Fibroblast of skin of left biceps (primary cell): ENCODE results near the gene PEX11G.

Source experiments
- DNase-seq, 2 experiments: peaks; one replicate each; pipeline ENCODE4 v3.0.0-alpha.2; 2013; ENCODE audit warnings: low read depth in 2 of 2

PEX11G gene

DNA sequence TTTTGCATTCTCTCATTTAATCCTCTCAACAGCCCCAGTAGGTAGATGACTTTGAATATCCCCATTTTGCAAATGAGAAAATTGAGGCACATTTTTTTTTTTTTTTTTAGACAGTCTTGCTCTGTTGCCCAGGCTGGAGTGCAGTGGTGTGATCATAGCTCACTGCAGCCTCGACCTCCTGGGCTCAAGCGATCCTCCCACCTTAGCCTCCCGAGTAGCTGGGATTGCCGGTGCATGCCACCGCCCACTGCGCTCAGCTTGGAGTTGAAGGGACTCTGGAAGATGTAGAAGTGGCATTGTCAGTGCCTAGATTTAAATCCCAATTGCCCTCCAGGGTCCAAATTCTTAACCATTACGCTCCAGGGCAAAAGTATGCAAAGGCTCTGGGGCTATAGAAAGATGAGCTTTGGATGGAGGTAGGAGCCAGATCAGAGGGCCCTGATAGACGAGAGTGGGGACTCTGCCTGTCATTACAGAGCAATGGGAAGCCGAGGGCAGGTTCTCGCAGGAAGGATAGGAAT lies 32.8 kb upstream of the PEX11G start:
- DNase-seq, result no peak

DNA sequence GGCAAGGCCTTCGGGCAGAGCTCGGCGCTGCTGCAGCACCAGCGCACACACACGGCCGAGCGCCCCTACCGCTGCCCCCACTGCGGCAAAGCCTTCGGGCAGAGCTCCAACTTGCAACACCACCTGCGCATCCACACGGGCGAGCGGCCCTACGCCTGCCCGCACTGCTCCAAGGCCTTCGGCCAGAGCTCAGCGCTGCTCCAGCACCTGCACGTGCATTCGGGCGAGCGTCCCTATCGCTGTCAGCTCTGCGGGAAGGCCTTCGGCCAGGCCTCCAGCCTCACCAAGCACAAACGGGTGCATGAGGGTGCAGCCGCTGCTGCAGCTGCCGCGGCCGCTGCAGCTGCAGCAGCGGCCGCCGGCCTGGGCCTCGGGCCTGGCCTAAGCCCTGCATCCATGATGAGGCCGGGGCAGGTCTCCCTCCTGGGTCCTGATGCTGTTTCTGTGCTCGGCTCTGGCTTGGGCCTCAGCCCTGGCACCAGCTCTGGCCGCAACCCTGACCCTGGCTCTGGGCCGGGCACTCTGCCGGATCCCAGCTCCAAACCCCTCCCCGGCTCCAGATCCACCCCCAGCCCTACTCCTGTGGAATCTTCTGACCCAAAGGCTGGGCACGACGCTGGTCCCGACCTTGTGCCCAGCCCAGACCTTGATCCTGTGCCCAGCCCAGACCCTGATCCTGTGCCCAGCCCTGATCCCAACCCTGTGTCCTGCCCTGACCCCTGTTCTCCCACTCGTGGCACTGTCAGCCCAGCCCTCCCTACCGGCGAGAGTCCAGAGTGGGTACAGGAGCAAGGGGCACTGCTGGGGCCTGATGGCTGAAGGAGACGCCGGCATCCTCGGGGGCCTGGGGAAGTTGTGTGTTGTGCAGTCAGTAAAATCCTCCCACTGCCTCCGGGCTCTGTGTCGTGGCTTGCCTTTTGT lies 31.6 kb upstream of the PEX11G start:
- no peak for DNase-seq

DNA sequence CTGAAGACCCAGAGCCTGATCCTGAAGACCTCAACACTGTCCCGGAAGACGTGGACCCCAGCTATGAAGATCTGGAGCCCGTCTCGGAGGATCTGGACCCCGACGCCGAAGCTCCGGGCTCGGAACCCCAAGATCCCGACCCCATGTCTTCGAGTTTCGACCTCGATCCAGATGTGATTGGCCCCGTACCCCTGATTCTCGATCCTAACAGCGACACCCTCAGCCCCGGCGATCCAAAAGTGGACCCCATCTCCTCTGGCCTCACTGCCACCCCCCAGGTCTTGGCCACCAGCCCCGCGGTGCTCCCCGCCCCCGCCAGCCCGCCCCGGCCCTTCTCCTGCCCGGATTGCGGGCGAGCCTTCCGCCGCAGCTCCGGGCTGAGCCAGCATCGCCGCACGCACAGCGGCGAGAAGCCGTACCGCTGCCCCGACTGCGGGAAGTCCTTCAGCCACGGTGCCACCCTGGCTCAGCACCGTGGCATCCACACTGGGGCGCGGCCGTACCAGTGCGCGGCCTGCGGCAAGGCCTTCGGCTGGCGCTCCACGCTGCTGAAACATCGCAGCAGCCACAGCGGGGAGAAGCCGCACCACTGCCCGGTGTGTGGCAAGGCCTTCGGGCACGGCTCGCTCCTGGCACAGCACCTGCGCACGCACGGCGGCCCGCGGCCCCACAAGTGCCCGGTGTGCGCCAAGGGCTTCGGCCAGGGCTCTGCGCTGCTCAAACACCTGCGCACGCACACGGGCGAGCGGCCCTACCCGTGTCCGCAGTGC lies 30.7 kb upstream of the PEX11G start:
- DNase-seq, result no peak

DNA sequence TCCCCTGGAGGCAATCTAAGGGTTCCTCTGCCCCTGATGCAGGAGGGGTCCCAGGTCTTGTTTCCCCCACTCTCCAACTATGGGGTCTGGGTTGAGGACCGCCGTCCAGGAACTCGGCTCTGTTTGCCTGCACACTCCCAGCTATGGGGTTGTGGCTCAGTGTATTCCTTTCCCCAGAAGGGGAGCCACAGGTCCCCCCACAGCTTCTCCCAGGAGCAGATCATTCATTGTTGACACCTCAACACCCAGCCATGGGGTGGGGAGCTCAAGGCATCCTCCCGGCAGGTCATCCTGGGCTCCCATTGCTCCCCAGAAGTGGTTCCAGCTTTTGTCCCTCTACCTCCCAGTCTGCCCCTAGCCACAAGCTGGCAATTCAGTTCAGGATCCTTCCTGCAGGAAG lies 28.0 kb upstream of the PEX11G start:
- DNase-seq, result no peak

DNA sequence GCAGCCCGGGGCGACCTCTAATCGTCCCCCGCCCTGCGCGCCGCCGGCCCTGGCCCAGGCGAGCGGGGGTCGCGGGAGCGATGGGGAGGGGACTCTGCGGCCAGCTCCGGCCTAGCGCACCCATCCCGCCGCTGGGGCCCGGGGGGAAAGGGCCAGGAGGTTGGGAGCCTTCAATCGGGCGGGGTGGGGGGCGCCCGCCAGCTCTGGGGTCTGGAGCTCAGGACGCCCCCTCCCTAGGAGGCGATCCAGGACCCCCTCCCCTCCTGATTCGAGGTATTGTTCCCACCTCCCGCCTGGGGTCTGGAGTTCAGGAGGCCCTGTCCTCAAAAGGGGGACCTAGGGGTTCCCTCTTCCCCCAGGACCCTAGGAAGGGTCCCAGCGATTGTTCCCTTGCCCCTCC lies 27.5 kb upstream of the PEX11G start:
- DNase-seq, result no peak

DNA sequence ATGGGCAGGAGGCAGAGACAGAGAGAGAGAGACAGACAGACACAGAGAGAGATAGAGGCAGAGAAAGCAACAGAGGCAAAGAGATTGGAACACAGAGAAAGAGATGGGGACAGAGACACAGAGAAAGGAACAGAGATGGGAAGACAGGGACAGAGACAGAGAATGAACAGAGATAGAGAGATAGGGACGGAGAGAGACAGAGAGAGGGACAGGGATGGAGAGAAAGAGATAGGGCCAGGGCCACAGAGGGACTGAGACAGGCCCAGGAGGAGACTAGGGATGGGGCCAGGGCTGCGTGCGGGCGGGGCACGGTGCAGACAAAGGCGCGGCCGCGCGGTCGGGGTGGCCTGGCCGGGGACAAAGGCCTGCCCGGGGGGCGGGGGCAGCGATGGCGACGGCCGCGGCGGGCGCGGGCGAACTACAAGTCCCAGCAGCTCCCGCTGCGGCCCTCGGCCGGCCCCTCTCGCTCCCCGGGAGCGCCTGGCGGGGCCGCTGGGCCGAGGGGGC lies 26.9 kb upstream of the PEX11G start, which contains the start of gene ZNF358:
ZNF358 (plus strand) TSS at position 459 of the 507 bp plus-strand sequence. CDS start 3,140 bp downstream, outside the sequence.
- no peak for DNase-seq

DNA sequence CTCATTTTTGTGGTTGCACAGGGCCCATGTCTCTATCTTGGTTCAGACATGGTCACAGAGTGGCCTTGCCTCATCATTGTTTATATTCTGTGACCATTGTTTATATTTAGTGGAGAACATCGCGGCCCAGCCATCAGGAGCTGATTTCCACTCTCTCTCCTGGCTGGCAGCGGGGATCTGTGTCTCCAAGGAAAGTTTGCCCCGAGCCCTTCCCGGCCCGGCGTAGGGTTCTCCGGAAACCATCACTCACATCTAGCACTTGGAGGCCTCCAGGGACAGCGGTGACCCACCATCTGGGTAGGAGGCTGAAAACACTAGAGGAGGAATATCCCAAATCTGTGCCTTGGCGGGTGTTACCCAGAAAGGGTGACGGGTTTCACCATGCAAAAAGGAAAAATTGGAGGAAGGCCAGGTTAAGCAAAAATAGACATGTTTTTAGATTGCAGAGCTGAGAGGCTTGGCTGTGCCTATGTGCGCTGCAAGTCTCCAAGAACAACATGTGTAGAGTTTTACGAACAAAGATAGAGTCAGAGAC lies 26.3 kb upstream of the PEX11G start:
- DNase-seq, result no peak

DNA sequence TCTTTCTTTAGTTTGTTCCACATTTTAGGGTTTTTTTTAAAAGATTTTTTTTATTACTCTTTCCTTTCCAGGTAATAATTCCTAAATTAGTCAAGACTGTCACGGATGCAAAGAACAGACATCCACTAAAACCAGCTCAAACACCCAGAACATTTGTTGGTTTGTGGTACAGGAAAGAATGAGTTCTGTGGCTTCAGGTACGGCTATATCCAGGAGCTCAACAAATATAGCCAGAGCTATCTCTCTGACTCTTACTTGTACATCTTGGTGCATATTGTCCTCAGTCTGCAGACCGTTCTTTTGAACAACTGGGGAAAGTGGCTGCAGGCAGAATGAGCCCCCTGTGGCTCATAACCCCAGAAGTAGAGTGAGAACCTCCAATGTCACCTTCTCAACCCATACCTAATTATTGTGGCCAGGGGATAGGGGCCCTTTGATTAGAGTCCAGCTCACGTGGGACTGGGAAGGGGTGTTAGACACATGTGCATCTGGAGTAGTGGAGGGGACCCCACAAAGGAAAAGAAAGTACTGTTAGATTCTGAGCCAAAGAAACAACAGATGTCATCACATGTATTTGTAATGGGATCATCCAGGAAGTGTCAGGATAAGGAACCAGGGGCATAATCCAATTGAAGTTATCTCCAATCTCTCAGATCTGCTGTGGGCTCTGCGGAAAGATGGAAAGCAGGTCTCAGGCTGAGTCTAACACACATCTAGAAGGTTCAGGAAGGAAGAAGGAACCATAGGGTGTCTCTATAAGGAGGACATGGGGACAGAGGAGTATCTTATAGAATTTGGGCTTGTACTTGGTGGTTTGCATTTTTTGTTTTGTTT lies 25.2 kb upstream of the PEX11G start:
- no peak for DNase-seq

DNA sequence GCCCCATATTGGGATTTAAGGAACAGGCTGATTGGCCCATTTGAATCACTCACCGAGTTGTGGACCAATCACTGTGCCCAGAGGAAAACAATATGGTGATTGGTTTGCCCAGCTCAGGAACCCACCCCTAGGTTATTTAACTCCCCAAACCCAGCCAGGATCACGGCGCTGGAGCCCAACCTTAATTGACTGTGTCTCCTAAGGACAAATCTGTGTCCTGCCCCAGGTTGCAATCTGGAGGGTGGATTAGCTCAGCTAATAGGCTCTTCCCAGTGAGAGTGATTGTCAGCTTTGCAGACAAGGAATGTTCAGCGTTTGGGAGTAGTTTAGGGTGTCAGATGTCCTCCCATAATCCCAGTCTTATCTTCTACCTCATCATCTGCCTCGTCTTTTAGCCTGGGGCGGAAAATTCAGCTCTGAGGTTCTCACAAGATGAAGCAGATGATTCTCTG lies 23.6 kb upstream of the PEX11G start:
- no peak for DNase-seq

DNA sequence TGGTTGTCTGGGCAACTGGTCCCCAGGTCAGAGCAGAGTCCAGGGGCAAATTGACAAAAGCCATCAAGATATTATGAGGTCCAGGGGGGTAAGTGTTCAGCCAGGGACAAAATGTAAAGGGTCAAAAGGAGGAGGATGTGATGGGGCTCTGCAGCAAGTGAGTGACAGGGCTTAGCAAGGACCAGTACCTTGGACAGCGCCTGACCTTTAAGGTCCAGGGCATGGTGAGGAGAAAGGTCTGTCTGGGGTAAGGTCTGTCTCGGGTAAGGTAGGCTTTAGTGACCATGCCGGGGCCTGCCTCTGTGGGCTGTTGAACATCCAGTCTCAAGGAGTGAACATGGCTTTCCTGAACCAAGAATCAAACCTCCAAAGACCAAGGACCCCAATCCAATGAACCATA lies 20.8 kb upstream of the PEX11G start:
- DNase-seq, result no peak

DNA sequence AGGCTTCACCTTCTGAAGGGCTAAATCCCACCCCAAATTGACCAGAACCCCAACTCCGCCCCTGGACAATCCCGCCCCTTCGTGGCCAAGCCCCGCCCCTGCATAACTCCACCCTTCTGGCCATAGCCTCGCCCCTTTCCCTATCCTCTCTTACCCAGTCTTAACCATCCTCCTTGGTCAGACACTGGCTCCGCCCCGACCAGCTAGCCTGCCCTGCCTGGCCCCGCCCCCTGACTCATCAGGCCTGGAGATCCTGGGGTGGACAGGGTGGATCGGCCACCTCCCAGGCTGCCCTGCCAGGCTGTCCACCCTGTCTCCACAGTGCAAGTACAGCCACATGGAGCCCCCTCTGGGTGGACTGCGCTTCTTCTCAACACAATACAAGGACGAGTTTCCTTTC lies 19.0 kb upstream of the PEX11G start:
- no peak for DNase-seq

DNA sequence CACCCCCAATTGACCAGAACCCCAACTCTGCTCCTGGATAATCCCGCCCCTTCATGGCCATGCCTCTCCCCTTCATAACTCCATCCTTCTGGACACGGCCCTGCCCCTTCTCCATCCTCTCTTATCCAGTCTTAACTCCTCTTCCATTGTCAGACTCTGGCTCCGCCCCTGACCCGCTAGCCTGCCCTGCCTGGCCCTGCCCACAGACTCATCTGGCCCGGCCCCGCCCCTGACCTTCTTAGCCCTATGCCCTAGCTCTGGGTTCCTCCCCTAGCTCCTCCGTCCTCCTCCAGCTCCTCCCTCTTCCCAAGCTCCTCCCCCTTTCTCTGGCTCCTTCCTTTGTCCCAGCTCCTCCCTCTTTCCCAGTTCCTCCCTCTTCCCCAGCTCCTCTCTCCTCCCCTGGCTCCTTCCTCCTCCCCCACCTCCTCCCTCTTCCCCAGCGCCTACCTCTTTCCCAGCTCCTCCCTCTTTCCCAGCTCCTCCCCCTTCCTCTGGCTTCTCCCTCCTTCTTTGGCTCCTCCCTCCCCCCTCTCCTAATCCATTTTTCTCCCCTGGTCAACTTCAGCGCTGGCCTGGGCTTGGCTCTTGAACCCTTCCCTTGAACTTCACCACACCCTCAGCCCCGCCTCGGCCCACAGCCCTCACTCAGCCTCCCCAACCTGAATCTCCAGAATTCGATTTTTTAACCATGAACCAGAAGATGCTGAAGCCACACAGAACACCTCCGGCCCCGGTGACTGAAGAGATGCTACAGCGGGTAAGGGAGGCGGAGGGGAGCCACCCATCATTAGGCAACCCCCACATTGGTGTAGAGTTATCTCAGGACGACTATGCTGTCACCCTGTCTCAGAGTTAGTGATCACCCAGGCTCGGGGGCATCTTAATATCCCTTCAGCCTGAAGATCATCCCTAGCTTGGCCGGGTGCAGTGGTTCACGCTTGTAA lies 17.8 kb upstream of the PEX11G start:
- no peak for DNase-seq

DNA sequence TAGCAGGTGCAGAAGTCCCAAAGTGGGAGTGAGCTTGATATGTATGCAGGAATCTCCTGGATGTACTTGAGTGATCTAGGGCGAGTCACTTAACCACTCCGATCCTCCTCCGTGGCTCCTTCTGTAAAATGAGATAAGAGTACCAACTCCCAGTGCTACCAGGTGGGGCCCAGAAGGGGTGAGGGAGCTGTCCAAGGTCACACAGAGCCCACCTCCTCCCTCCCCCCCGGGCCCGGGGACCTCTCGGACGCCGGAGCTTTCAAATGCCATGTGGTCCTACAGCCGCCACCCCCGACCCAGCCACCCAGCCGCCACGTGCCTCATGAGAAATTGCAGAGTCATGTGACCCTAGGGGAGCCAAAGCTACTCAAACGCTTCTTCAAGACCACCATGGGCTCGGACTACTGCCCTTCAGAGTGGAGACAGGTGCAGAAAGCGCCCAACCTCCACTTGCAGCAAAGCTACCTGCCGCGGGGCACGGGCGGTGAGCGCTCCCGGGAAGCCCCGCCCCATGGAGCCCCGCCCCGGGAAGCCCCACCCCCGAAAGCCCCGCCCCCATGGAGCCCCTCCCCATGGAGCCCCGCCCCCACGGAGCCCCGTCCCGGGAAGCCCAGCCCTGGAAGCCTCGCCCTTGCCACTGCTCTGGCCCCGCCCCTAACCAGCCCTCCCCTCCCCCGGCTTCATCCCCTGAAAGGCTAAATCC lies 17.0 kb upstream of the PEX11G start:
- DNase-seq, result no peak

DNA sequence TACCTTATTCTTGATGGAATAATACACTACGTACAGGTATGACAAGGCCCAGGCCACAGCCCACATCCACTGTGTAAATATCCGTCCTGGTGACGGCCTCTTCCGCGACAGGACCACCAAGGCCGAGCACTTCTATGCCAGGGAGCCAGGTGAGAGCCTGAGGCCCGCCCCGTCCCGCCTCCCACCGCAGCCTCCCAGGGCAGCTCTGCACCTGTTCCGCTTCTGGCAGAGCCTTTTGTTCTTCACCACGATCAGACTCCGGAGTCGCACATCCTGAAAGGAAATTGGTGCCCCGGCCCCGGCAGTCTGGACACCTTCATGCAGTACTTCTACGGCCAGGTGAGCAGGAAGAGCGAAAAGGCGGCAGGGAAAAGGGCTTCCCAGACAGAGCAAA lies 16.4 kb upstream of the PEX11G start:
- DNase-seq, result no peak

DNA sequence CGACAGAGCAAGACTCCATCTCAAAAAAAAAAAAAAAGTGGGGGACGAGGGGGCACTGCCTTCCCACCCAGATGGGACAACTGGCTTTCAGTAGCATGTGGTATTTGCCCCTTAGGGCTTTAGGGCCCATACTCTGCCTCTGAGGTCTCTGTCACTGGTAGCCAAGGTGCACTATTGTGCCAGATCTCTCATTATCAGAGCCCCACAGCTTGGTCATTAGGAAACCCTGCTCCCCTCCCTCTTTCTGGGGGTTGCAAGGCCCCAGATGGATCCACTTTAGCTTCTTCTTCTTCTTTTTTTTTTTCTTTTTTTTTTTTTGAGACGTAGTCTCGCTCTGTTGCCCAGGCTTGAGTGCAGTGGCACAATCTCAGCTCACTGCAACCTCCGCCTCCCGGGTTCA lies 15.8 kb upstream of the PEX11G start:
- DNase-seq, result no peak

DNA sequence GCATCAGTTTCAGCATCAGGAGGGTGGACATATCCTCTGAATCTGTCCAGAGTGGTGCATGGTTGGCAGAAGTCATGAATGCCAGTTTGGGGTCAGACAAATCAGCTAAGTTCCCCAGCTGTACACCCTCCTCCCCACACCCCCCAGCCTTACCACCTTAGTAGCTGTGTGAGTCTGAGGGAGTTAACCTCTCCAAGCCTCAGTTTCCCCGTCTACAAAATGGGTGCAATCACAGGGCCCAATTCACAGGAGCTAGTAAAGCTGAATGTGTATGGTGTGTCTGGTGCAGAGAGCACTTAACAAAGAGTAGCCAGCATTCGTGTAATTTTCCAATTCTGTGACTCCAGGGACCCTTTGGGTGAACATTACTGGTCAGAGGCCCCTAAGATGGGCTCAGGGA lies 13.7 kb upstream of the PEX11G start:
- DNase-seq, result no peak

DNA sequence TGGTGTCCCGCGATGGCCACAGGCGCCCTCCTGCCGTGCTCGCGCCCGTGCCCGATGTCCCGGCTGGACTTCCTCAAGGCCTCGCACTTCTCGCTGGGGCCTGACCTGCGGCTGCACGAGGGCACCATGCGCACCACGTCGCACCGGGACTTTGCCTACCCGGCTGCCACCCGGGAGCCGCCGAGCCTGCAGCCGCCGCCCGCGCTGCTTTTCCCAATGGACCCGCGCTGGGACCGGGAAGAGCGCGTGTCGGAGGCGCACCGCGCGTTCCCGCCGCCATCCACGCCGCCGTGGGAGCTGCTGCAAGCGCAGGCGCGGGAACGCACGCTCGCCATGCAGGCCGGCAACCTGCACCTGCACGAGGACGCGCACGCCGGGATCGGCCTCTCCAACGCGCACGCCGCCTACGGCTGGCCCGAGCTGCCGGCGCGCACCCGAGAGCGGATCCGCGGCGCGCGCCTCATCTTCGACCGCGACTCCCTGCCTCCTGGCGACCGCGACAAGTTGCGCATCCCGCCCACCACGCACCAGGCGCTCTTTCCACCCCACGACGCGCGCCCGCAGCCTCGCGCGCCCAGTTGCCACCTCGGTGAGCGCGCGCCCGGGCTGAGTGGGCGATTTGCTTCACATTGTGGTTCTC lies 12.1 kb upstream of the PEX11G start:
- DNase-seq, result no peak

DNA sequence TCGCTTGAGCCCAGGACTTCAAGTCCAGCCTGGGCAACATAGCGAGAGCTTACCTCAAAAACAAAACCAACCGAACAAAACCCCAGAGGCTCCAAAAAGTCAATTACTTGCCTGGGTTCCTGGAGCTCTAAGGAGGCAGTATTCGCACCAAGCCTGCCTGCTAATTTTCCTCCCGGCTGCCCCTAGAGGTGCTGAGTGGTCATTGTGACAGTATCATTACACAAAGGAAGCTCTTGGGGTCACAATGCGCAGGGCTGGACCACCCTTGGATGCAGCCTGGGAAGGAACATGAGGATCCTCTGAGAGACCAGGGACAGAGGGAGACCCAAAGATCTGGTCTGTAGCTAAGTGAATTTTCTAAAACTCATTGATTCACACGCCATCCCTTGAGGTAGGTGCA lies 8.5 kb upstream of the PEX11G start:
- no peak for DNase-seq
